KMS-11 (cell line): Measurements from ENCODE around the gene ZFAND2A.

Experiments used
- H2AFZ ChIP-seq: fragments of 200-600 bp; sonication (generic); 2 replicates; pipeline ENCODE4 v1.6.1; 2016; ENCODE audit warnings: antibody characterized with exemption, mixed run types, low read depth
- H3K27ac ChIP-seq: fragments of 200-600 bp; sonication (generic); 2 replicates; pipeline ENCODE4 v1.6.1; 2016; ENCODE audit warnings: mild to moderate bottlenecking, mixed run types
- H3K27me3 ChIP-seq: fragments of 200-600 bp; sonication (generic); 2 replicates; pipeline ENCODE4 v1.6.1; 2017; ENCODE audit warnings: mild to moderate bottlenecking, low read depth, mixed run types, moderate library complexity; ENCODE audit not compliant: insufficient read depth
- H3K36me3 ChIP-seq: fragments of 200-600 bp; sonication (generic); 2 replicates; pipeline ENCODE4 v1.6.1; 2017; ENCODE audit warnings: mild to moderate bottlenecking, mixed run types; ENCODE audit not compliant: insufficient read depth
- H3K4me1 ChIP-seq: fragments of 200-600 bp; sonication (generic); 2 replicates; pipeline ENCODE4 v1.6.1; 2016; ENCODE audit warnings: mild to moderate bottlenecking, low read depth, mixed run types; ENCODE audit not compliant: poor library complexity, severe bottlenecking
- H3K4me2 ChIP-seq: fragments of 200-600 bp; sonication (generic); 2 replicates; pipeline ENCODE4 v1.7.0; 2016; ENCODE audit warnings: mild to moderate bottlenecking, mixed run types
- H3K4me3 ChIP-seq: fragments of 200-600 bp; sonication (generic); IDR thresholded peaks from 2 replicates; pipeline ENCODE4 v1.6.1; 2017; ENCODE audit warnings: low read depth, low read length, mixed read lengths; ENCODE audit not compliant: insufficient read depth
- H3K79me2 ChIP-seq: fragments of 200-600 bp; sonication (generic); 2 replicates; pipeline ENCODE4 v1.6.1; 2016; ENCODE audit warnings: low read depth, mixed run types; ENCODE audit not compliant: insufficient read depth
- H3K9ac ChIP-seq: fragments of 200-600 bp; sonication (generic); 2 replicates; pipeline ENCODE4 v1.6.1; 2016; ENCODE audit warnings: mild to moderate bottlenecking, mixed run types
- H4K20me1 ChIP-seq: fragments of 200-600 bp; sonication (generic); 2 replicates; pipeline ENCODE4 v1.6.1; 2016; ENCODE audit warnings: mild to moderate bottlenecking, mixed run types; ENCODE audit not compliant: insufficient read depth
- TF ChIP-seq, protein P1 (sequence below): fragments of 200-600 bp; sonication (generic); conservative IDR thresholded peaks from 2 replicates; pipeline ENCODE4 v1.6.1; 2017; ENCODE audit warnings: low read depth, mild to moderate bottlenecking, antibody characterized with exemption, low read length, moderate library complexity, mixed read lengths

The ZFAND2A gene

DNA sequence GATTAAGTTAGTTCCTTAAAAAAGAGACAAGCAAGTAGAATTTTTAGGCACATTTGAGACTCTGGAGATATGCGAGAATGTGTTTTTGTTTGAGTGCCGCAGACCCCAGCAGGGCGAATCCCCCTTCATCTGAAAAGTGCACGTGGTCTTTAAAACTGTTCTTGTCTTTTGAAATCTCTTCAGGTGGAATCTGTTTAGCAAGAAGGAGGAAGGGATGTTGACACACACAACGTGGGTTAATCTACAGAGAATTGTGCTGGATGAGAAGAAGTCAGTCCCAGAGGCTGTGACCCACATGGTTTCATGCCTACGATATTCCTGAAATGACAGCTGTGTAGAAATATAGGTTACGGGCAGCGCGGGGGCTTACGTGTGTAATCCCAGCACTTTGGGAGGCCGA lies 27.1 kb upstream of the ZFAND2A start:
- H3K9ac ChIP-seq = no peak overlapping the region
- no peak overlapping the region for H3K4me2 ChIP-seq
- TF ChIP-seq, protein P1, sequence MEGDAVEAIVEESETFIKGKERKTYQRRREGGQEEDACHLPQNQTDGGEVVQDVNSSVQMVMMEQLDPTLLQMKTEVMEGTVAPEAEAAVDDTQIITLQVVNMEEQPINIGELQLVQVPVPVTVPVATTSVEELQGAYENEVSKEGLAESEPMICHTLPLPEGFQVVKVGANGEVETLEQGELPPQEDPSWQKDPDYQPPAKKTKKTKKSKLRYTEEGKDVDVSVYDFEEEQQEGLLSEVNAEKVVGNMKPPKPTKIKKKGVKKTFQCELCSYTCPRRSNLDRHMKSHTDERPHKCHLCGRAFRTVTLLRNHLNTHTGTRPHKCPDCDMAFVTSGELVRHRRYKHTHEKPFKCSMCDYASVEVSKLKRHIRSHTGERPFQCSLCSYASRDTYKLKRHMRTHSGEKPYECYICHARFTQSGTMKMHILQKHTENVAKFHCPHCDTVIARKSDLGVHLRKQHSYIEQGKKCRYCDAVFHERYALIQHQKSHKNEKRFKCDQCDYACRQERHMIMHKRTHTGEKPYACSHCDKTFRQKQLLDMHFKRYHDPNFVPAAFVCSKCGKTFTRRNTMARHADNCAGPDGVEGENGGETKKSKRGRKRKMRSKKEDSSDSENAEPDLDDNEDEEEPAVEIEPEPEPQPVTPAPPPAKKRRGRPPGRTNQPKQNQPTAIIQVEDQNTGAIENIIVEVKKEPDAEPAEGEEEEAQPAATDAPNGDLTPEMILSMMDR = no peak
- H3K4me3 ChIP-seq = no peak overlapping the region
- no peaks in the 10 kb centered on the region for H4K20me1 ChIP-seq
- no peaks in the 10 kb centered on the region for H3K79me2 ChIP-seq
- no peak overlapping the region for H2AFZ ChIP-seq
- H3K36me3 ChIP-seq = no peaks in the 10 kb centered on the region
- no peak overlapping the region for H3K27ac ChIP-seq
- peaks cover 94% of the 10 kb centered on the region for H3K27me3 ChIP-seq
- no peaks in the 10 kb centered on the region for H3K4me1 ChIP-seq

- peaks cover 89% of the 10 kb centered on the region for H3K27me3 ChIP-seq
- no peak overlapping the region for H3K4me2 ChIP-seq
- H3K9ac ChIP-seq = no peak overlapping the region
- TF ChIP-seq, protein P1 = no peak
- H3K4me1 ChIP-seq = no peaks in the 10 kb centered on the region
- no peak overlapping the region for H3K4me3 ChIP-seq
- no peak overlapping the region for H3K27ac ChIP-seq
- H3K36me3 ChIP-seq = no peaks in the 10 kb centered on the region
- no peaks in the 10 kb centered on the region for H4K20me1 ChIP-seq
- H3K79me2 ChIP-seq = no peaks in the 10 kb centered on the region
- no peak overlapping the region for H2AFZ ChIP-seq
Measured at GRCh38 chr7:1181640-1182039, 21.6 kb upstream of the ZFAND2A start.

- Histone ChIP-seq H3K27ac (no peak overlapping the region), H3K4me1 (no peaks in the 10 kb centered on the region), H2AFZ (no peak overlapping the region), H3K27me3 (peaks cover 82% of the 10 kb centered on the region), H4K20me1 (no peaks in the 10 kb centered on the region), H3K4me2 (no peak overlapping the region), H3K9ac (no peak overlapping the region), H3K79me2 (no peaks in the 10 kb centered on the region), H3K36me3 (no peaks in the 10 kb centered on the region), H3K4me3 (no peak overlapping the region)
- TF ChIP-seq, protein P1 = no peak
Measured at GRCh38 chr7:1181031-1181430, 21.0 kb upstream of the ZFAND2A start.

GRCh38 chr7:1176891-1177373 lies 16.9 kb upstream of the ZFAND2A start:
- H2AFZ ChIP-seq = peak overlapping the region; percentile 93; the same call in 1 of the 2 replicates
- H3K4me3 ChIP-seq = no peak overlapping the region
- no peaks in the 10 kb centered on the region for H3K4me1 ChIP-seq
- no peak overlapping the region for H3K9ac ChIP-seq
- no peaks in the 10 kb centered on the region for H4K20me1 ChIP-seq
- H3K36me3 ChIP-seq = no peaks in the 10 kb centered on the region
- H3K79me2 ChIP-seq = no peaks in the 10 kb centered on the region
- peak overlapping the region; percentile 53; the same call in 1 of the 2 replicates for H3K4me2 ChIP-seq
- peaks cover 44% of the 10 kb centered on the region for H3K27me3 ChIP-seq
- TF ChIP-seq, protein P1 = peak; percentile 69
- H3K27ac ChIP-seq = no peak overlapping the region
